Measurements from ENCODE around the gene SFSWAP. TPM values are rescaled to one million over a fixed set of nuclear protein-coding genes. Genes with fewer than 3 reads are reported as not detected.

The SFSWAP gene
- total RNA-seq, 1 experiment from 2014 or later: 76.3 TPM

DNA sequence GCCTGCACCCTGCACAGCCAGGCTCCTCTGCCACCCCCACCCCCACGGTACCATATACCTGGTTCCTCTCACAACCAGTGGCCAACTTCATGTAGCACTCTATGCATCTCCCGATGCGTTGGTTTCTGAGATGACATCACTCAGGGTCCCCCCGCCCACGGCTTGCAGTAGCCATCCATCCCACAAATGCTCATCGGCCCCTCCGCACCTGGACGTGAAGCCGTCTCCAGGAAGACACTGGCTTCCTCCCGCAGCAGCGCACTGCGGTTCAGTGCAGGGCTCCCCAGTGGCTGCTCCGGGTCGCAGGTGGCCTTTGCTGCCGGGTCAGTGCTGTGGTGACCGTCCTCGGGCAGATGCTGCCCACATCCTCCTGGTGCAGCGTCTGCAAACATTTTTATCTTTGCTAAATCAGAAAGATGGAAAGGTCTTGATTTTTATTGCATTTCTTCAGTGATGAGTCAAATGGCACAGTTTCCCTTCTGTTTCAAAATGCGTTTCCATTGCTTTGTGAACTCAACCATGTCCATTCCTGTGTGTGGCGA lies 89.8 kb downstream of the SFSWAP start (continued):
- TF ChIP-seq AR (CRISPR knock-in tag; IDR thresholded peaks at IDR 0.05) (no peak), NFYB (CRISPR knock-in tag; conservative IDR thresholded peaks at IDR 0.05; ENCODE audit: low read depth) (no peak), SMAD3 (CRISPR knock-in tag; IDR thresholded peaks at IDR 0.05; ENCODE audit: borderline replicate concordance) (no peak), KAT7 (CRISPR knock-in tag; IDR thresholded peaks at IDR 0.05; ENCODE audit: borderline replicate concordance) (no peak), NR3C1 (CRISPR knock-in tag; conservative IDR thresholded peaks at IDR 0.05; ENCODE audit: low read depth) (no peak), MYBL2 (CRISPR knock-in tag; IDR thresholded peaks at IDR 0.05) (no peak)
- TF ChIP-seq, protein P1, sequence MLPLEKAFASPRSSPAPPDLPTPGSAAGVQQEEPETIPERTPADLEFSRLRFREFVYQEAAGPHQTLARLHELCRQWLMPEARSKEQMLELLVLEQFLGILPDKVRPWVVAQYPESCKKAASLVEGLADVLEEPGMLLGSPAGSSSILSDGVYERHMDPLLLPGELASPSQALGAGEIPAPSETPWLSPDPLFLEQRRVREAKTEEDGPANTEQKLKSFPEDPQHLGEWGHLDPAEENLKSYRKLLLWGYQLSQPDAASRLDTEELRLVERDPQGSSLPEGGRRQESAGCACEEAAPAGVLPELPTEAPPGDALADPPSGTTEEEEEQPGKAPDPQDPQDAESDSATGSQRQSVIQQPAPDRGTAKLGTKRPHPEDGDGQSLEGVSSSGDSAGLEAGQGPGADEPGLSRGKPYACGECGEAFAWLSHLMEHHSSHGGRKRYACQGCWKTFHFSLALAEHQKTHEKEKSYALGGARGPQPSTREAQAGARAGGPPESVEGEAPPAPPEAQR (CRISPR knock-in tag; IDR thresholded peaks at IDR 0.05): no peak
- TF ChIP-seq, protein P2, sequence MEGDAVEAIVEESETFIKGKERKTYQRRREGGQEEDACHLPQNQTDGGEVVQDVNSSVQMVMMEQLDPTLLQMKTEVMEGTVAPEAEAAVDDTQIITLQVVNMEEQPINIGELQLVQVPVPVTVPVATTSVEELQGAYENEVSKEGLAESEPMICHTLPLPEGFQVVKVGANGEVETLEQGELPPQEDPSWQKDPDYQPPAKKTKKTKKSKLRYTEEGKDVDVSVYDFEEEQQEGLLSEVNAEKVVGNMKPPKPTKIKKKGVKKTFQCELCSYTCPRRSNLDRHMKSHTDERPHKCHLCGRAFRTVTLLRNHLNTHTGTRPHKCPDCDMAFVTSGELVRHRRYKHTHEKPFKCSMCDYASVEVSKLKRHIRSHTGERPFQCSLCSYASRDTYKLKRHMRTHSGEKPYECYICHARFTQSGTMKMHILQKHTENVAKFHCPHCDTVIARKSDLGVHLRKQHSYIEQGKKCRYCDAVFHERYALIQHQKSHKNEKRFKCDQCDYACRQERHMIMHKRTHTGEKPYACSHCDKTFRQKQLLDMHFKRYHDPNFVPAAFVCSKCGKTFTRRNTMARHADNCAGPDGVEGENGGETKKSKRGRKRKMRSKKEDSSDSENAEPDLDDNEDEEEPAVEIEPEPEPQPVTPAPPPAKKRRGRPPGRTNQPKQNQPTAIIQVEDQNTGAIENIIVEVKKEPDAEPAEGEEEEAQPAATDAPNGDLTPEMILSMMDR (IDR thresholded peaks at IDR 0.05): no peak
- TF ChIP-seq, protein P3, sequence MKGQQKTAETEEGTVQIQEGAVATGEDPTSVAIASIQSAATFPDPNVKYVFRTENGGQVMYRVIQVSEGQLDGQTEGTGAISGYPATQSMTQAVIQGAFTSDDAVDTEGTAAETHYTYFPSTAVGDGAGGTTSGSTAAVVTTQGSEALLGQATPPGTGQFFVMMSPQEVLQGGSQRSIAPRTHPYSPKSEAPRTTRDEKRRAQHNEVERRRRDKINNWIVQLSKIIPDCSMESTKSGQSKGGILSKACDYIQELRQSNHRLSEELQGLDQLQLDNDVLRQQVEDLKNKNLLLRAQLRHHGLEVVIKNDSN (CRISPR knock-in tag; IDR thresholded peaks at IDR 0.05): no peak

- Mint-ChIP-seq H3K36me3 (peaks cover 35% of the 10 kb centered on the region), H3K27me3 (ENCODE audit: low read depth) (no peaks in the 10 kb centered on the region; the same call in 1 of the 2 replicates), H3K27ac (peak overlapping the region; percentile 70; the same call in 1 of the 2 replicates), H3K4me1 (peaks cover 12% of the 10 kb centered on the region), H3K4me3 (no peak overlapping the region), H3K9me3 (peaks cover 4% of the 10 kb centered on the region)
- CTCF ChIA-PET: interaction anchor here (0.6 kb wide), 1 partner anchor 853 kb away, joined by 3 read pairs; no protein-coding TSS in a partner anchor
- POLR2A ChIA-PET: no interaction called here
- no peak for DNase-seq (ENCODE audit: low spot score)
- ATAC-seq: no peak
- TF ChIP-seq ZBTB21 (CRISPR knock-in tag; IDR thresholded peaks at IDR 0.05; ENCODE audit: borderline replicate concordance) (no peak), ATF6 (CRISPR knock-in tag; IDR thresholded peaks at IDR 0.05) (no peak), FOXP4 (CRISPR knock-in tag; IDR thresholded peaks at IDR 0.05) (no peak), JAZF1 (CRISPR knock-in tag; IDR thresholded peaks at IDR 0.05) (no peak), TEAD4 (CRISPR knock-in tag; IDR thresholded peaks at IDR 0.05) (no peak), MXD4 (CRISPR knock-in tag; IDR thresholded peaks at IDR 0.05; ENCODE audit: borderline replicate concordance) (no peak)
- TF ChIP-seq, protein P4, sequence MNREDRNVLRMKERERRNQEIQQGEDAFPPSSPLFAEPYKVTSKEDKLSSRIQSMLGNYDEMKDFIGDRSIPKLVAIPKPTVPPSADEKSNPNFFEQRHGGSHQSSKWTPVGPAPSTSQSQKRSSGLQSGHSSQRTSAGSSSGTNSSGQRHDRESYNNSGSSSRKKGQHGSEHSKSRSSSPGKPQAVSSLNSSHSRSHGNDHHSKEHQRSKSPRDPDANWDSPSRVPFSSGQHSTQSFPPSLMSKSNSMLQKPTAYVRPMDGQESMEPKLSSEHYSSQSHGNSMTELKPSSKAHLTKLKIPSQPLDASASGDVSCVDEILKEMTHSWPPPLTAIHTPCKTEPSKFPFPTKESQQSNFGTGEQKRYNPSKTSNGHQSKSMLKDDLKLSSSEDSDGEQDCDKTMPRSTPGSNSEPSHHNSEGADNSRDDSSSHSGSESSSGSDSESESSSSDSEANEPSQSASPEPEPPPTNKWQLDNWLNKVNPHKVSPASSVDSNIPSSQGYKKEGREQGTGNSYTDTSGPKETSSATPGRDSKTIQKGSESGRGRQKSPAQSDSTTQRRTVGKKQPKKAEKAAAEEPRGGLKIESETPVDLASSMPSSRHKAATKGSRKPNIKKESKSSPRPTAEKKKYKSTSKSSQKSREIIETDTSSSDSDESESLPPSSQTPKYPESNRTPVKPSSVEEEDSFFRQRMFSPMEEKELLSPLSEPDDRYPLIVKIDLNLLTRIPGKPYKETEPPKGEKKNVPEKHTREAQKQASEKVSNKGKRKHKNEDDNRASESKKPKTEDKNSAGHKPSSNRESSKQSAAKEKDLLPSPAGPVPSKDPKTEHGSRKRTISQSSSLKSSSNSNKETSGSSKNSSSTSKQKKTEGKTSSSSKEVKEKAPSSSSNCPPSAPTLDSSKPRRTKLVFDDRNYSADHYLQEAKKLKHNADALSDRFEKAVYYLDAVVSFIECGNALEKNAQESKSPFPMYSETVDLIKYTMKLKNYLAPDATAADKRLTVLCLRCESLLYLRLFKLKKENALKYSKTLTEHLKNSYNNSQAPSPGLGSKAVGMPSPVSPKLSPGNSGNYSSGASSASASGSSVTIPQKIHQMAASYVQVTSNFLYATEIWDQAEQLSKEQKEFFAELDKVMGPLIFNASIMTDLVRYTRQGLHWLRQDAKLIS (CRISPR knock-in tag; IDR thresholded peaks at IDR 0.05; ENCODE audit: borderline replicate concordance): no peak
- TF ChIP-seq, protein P1 (CRISPR knock-in tag; IDR thresholded peaks at IDR 0.05): no peak
Observed at GRCh38 chr12:131801254-131801866, 90.5 kb downstream of the SFSWAP start.
